Glutamatergic neuron (in vitro differentiated cells): ENCODE results near the gene FSIP1. TPM values are rescaled to one million over a fixed set of nuclear protein-coding genes. Genes with fewer than 3 reads are reported as not detected.
A peak's percentile ranks its signal among the peaks of the same experiment; 100 is the strongest.

ENCODE experiments used
- DNase-seq: peaks from one replicate; pipeline ENCODE4 v3.0.0; 2022
- H3K27ac Mint-ChIP-seq: one replicate; pipeline ENCODE4 v1.8.0; 2020; ENCODE audit warnings: mild to moderate bottlenecking, mixed read lengths, inconsistent platforms; ENCODE audit not compliant: unreplicated experiment
- H3K27me3 Mint-ChIP-seq: one replicate; pipeline ENCODE4 v1.8.0; 2020; ENCODE audit warnings: mild to moderate bottlenecking, moderate library complexity, mixed read lengths, inconsistent platforms; ENCODE audit not compliant: unreplicated experiment
- H3K36me3 Mint-ChIP-seq: one replicate; pipeline ENCODE4 v1.8.0; 2020; ENCODE audit warnings: mild to moderate bottlenecking, mixed read lengths, inconsistent platforms; ENCODE audit not compliant: unreplicated experiment
- H3K4me1 Mint-ChIP-seq: one replicate; pipeline ENCODE4 v1.8.0; 2020; ENCODE audit warnings: mild to moderate bottlenecking, low read depth, mixed read lengths, inconsistent platforms; ENCODE audit not compliant: unreplicated experiment
- H3K4me3 Mint-ChIP-seq: one replicate; pipeline ENCODE4 v1.8.0; 2020; ENCODE audit warnings: mild to moderate bottlenecking, mixed read lengths, inconsistent platforms; ENCODE audit not compliant: unreplicated experiment
- H3K9me3 Mint-ChIP-seq: one replicate; pipeline ENCODE4 v1.8.0; 2020; ENCODE audit warnings: mild to moderate bottlenecking, moderate library complexity, mixed read lengths, inconsistent platforms; ENCODE audit not compliant: unreplicated experiment
- CTCF ChIP-seq: fragments of 200-600 bp; sonication (generic); IDR thresholded peaks from one replicate; pipeline ENCODE4 v1.5.0; 2021; ENCODE audit not compliant: partially characterized antibody, unreplicated experiment
- total RNA-seq: library from RNA; stranded (reverse); fragmentation: NEBNext Ultra II Directional; extraction: Animal tissue kit (Norgen Biotek cat#: 25700); gene quantifications from one replicate; pipeline ENCODE4 v1.2.1, GENCODE V29; 2021; ENCODE audit not compliant: unreplicated experiment

FSIP1 gene
- total RNA-seq, 1 donor from 2014 or later = 1.5 TPM

GRCh38 chr15:39746176-39746575 is 36.5 kb downstream of the FSIP1 start:
- Mint-ChIP-seq H3K9me3 (peaks cover 6% of the 10 kb centered on the region), H3K36me3 (no peaks in the 10 kb centered on the region), H3K4me1 (peaks cover 13% of the 10 kb centered on the region), H3K4me3 (no peak overlapping the region), H3K27me3 (peaks cover 8% of the 10 kb centered on the region), H3K27ac (no peak overlapping the region)
- no peak for TF ChIP-seq CTCF
- DNase-seq = no peak

DNA sequence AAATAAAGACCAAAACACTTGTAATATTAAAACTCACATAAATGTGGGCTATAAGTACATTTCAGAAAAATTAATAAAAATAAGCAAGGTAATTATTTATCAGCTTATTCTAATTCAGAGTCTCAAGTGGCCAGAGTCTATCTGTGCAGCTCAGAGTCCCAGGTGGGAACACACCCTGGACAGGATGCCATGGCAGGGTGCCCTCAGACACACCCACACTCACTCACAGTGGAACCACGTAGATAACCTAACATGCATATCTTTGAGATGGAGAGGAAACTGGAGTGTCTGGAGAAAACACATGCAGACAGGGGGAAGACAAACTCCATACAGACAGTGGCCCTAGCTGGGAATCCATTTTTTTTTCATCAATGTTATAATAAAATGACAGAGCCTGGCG is 37.2 kb downstream of the FSIP1 start:
- no peak for DNase-seq
- TF ChIP-seq CTCF = no peak
- Mint-ChIP-seq H3K27ac (no peak overlapping the region), H3K27me3 (peaks cover 8% of the 10 kb centered on the region), H3K4me3 (no peak overlapping the region), H3K9me3 (peaks cover 6% of the 10 kb centered on the region), H3K36me3 (no peaks in the 10 kb centered on the region), H3K4me1 (peaks cover 13% of the 10 kb centered on the region)

- no peak for DNase-seq
- peaks cover 13% of the 10 kb centered on the region for H3K4me1 Mint-ChIP-seq
- no peak for TF ChIP-seq CTCF
- H3K9me3 Mint-ChIP-seq = peaks cover 6% of the 10 kb centered on the region
- H3K36me3 Mint-ChIP-seq = no peaks in the 10 kb centered on the region
- peaks cover 8% of the 10 kb centered on the region for H3K27me3 Mint-ChIP-seq
- H3K27ac Mint-ChIP-seq = peak overlapping the region; percentile 70
- H3K4me3 Mint-ChIP-seq = no peak overlapping the region
These were observed 38.1 kb downstream of the FSIP1 start for GRCh38 chr15:39744334-39745103.

DNA sequence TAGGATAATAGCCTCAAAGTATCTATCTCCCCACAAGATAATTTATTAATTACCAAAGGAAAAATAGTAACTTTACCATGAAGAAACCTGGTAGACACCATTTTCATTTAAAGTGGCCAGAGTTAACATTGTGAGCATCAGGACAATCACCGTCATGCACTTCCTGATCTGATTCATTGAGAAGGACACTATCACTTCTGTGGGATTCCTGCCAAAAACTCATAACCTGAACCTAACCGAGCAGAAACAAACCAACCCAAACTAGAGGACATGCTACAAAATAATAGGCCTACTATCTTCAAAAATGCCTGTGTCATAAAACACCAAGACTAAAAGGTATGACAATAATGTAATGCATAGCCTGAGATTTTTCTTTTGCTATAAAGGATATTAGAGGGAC is 39.0 kb downstream of the FSIP1 start:
- H3K27ac Mint-ChIP-seq = no peak overlapping the region
- TF ChIP-seq CTCF = no peak
- DNase-seq = no peak
- peaks cover 8% of the 10 kb centered on the region for H3K27me3 Mint-ChIP-seq
- H3K36me3 Mint-ChIP-seq = no peaks in the 10 kb centered on the region
- peaks cover 6% of the 10 kb centered on the region for H3K9me3 Mint-ChIP-seq
- no peak overlapping the region for H3K4me3 Mint-ChIP-seq
- H3K4me1 Mint-ChIP-seq = peaks cover 13% of the 10 kb centered on the region

DNA sequence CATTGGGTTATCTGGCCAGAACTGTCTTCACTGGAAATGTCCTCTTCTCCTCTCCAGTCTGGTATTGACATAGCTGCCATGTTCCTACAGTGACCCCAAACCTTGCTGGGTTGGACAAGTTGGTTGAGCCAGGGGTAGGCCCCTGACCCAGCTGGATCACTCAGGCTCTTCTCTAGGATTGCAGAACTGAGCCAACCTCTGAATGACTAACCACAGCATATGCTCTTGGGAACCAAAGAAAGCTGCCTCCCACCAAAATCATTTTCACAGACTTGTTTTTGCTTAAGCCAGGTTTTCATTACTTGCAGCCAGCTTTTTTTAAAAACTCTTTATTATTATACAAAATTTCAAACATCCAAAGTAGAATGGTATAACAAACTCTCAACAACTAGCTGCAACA is 41.4 kb downstream of the FSIP1 start:
- H3K36me3 Mint-ChIP-seq = no peaks in the 10 kb centered on the region
- TF ChIP-seq CTCF = no peak
- H3K4me1 Mint-ChIP-seq = peaks cover 22% of the 10 kb centered on the region
- no peak overlapping the region for H3K27ac Mint-ChIP-seq
- H3K4me3 Mint-ChIP-seq = no peak overlapping the region
- peaks cover 8% of the 10 kb centered on the region for H3K27me3 Mint-ChIP-seq
- no peak for DNase-seq
- H3K9me3 Mint-ChIP-seq = peaks cover 6% of the 10 kb centered on the region
